OCI-LY3 (cell line): ENCODE data around the gene PGAM5.
"Not testable (repeated sequence)": the region's sequence is repeated elsewhere in the genome, so short reads cannot be mapped to it uniquely, and the experiment has no call there.

ENCODE experiments used
- H2AFZ ChIP-seq: fragments of 200-600, 300-600 bp; shearing (Covaris generic); 2 replicates; pipeline ENCODE4 v1.6.0; 2014; ENCODE audit warnings: antibody characterized with exemption, low read depth, low read length
- H3K27ac ChIP-seq: fragments of 200-600, 300-600 bp; sonication (generic); 2 replicates; pipeline ENCODE4 v1.5.1; 2014; ENCODE audit warnings: mild to moderate bottlenecking, low read length, moderate library complexity, mixed read lengths
- H3K27me3 ChIP-seq: fragments of 200-600, 300-600 bp; sonication (generic); 2 replicates; pipeline ENCODE4 v1.6.1; 2014; ENCODE audit warnings: low read depth, low read length, mixed read lengths
- H3K36me3 ChIP-seq: fragments of 200-600, 300-600 bp; sonication (generic); replicated peaks from 2 replicates; pipeline ENCODE3; 2014; ENCODE audit warnings: low read depth, low read length, mixed read lengths
- H3K4me1 ChIP-seq: fragments of 300-600, 200-600 bp; sonication (generic); 2 replicates; pipeline ENCODE4 v1.6.1; 2014; ENCODE audit warnings: low read length, mixed read lengths
- H3K4me2 ChIP-seq: fragments of 200-600, 300-600 bp; sonication (generic); 2 replicates; pipeline ENCODE4 v1.6.1; 2014; ENCODE audit warnings: low read length, mixed read lengths
- H3K4me3 ChIP-seq: fragments of 300-600, 200-600 bp; sonication (generic); 2 replicates; pipeline ENCODE4 v1.5.1; 2014; ENCODE audit warnings: antibody characterized with exemption, mild to moderate bottlenecking, low read length, moderate library complexity
- H3K79me2 ChIP-seq: fragments of 300-600, 200-600 bp; shearing (Covaris generic); 2 replicates; pipeline ENCODE4 v1.6.1; 2014; ENCODE audit warnings: mild to moderate bottlenecking, low read length, mixed read lengths
- H3K9ac ChIP-seq: fragments of 300-600, 200-600 bp; shearing (Covaris generic); 2 replicates; pipeline ENCODE4 v1.6.0; 2014; ENCODE audit warnings: mild to moderate bottlenecking, low read length, moderate library complexity
- H3K9me3 ChIP-seq: fragments of 200-600, 300-600 bp; shearing (Covaris generic); 2 replicates; pipeline ENCODE4 v1.6.1; 2014; ENCODE audit warnings: low read length, mixed read lengths; ENCODE audit not compliant: insufficient read depth
- H4K20me1 ChIP-seq: fragments of 200-600, 300-600 bp; sonication (generic); 2 replicates; pipeline ENCODE4 v1.6.1; 2016; ENCODE audit warnings: low read length, mixed read lengths; ENCODE audit not compliant: insufficient read depth
- CTCF ChIP-seq: fragments of 200-600, 300-600 bp; sonication (generic); IDR thresholded peaks from 2 replicates; pipeline ENCODE4 v1.5.1; 2014; ENCODE audit warnings: antibody characterized with exemption, low read length, low read depth
- EZH2phosphoT487 ChIP-seq: fragments of 200-600 bp; shearing (Covaris generic); IDR thresholded peaks from 2 replicates; pipeline ENCODE4 v1.6.1; 2018; ENCODE audit warnings: antibody characterized with exemption, mixed run types, low read depth

The PGAM5 gene

GRCh38 chr12:132754160-132754932, 43.7 kb downstream of the PGAM5 start:
- Histone ChIP-seq H3K9me3 (no peaks in the 10 kb centered on the region), H3K36me3 (no peaks in the 10 kb centered on the region), H3K27me3 (no peaks in the 10 kb centered on the region), H4K20me1 (no peaks in the 10 kb centered on the region), H3K79me2 (peaks cover 34% of the 10 kb centered on the region), H3K4me3 (no peak overlapping the region), H3K4me2 (no peak overlapping the region), H3K27ac (no peak overlapping the region), H2AFZ (no peak overlapping the region), H3K4me1 (no peaks in the 10 kb centered on the region), H3K9ac (no peak overlapping the region)
- TF ChIP-seq CTCF (no peak), EZH2phosphoT487 (no peak)

- not testable (repeated sequence) for H3K9ac ChIP-seq, H3K27me3 ChIP-seq, H3K4me1 ChIP-seq, H3K4me3 ChIP-seq, H3K9me3 ChIP-seq, H3K4me2 ChIP-seq, H4K20me1 ChIP-seq, H3K36me3 ChIP-seq, H3K27ac ChIP-seq, H2AFZ ChIP-seq
- peaks cover 53% of the 10 kb centered on the region for H3K79me2 ChIP-seq
Measured at GRCh38 chr12:132758825-132759224, 48.2 kb downstream of the PGAM5 start.

GRCh38 chr12:132759359-132759758, 48.7 kb downstream of the PGAM5 start:
- Histone ChIP-seq H3K27ac (no peak overlapping the region), H3K4me1 (no peaks in the 10 kb centered on the region), H2AFZ (no peak overlapping the region), H3K36me3 (no peaks in the 10 kb centered on the region), H4K20me1 (peaks cover 7% of the 10 kb centered on the region; the same call in 1 of the 2 replicates), H3K9me3 (no peaks in the 10 kb centered on the region), H3K27me3 (no peaks in the 10 kb centered on the region), H3K9ac (no peak overlapping the region), H3K4me2 (no peak overlapping the region), H3K4me3 (no peak overlapping the region), H3K79me2 (peaks cover 53% of the 10 kb centered on the region)
- TF ChIP-seq EZH2phosphoT487: no peak
- no peak for TF ChIP-seq CTCF

GRCh38 chr12:132761032-132761920, 50.6 kb downstream of the PGAM5 start, which contains the start of gene ANKLE2:
Gene ANKLE2 (minus strand): TSS chr12:132761832. CDS start chr12:132761798, 34 bp downstream.
- H3K27me3 ChIP-seq: no peaks in the 10 kb centered on the region
- H3K27ac ChIP-seq: peak within 1 kb of the TSS; percentile 85
- 0 out of 2 replicates have a peak within 1 kb of the TSS, but pooled peaks have one; percentile 18 for H2AFZ ChIP-seq
- H3K36me3 ChIP-seq: no peaks in the 10 kb centered on the region
- H3K4me3 ChIP-seq: peak within 1 kb of the TSS; percentile 86
- TF ChIP-seq CTCF (no peak), EZH2phosphoT487 (no peak)
- peaks cover 7% of the 10 kb centered on the region; the same call in 1 of the 2 replicates for H4K20me1 ChIP-seq
- H3K4me1 ChIP-seq: no peaks in the 10 kb centered on the region
- peaks cover 51% of the 10 kb centered on the region for H3K79me2 ChIP-seq
- peak within 1 kb of the TSS; percentile 63 for H3K4me2 ChIP-seq
- H3K9me3 ChIP-seq: no peaks in the 10 kb centered on the region
- H3K9ac ChIP-seq: peak within 1 kb of the TSS; percentile 72
